ENCODE results near the gene OVCA2. TPM values are rescaled to one million over a fixed set of nuclear protein-coding genes. Genes with fewer than 3 reads are reported as not detected.

Gene OVCA2
- total RNA-seq, 1 experiment from 2014 or later = 24.6 TPM

DNA sequence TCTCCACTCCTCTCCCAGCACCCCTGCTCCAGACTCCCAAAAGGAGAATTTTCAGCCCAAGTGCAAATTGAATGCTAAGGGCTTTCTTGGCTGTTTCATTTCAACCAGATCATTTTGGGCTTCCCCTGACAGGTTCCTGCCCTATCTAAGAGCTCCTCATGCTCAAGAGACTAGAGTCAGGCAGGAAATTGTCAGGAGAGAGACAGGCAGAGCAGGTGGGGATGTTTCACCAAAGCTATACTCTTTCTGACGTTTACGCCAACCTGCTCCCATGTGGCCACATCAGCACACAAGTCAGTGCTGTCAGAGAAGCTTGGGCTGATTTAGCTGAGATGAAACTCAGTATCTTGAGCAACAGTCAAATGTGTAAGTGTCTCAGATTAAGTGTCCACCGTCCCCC is 44.5 kb downstream of the OVCA2 start:
- Histone ChIP-seq H3K27me3 (ENCODE audit: insufficient read depth, low read length) (no peaks in the 10 kb centered on the region), H3K4me2 (ENCODE audit: insufficient read depth, insufficient read length, low read length) (no peak overlapping the region), H3K4me1 (ENCODE audit: insufficient read depth, low read length) (peaks cover 5% of the 10 kb centered on the region; the same call in 1 of the 2 replicates), H3K23ac (ENCODE audit: insufficient read length, low read depth, low read length) (no peak overlapping the region), H2BK12ac (ENCODE audit: insufficient read length, low read depth, low read length) (no peak overlapping the region), H2AK5ac (ENCODE audit: insufficient read length, low read length) (no peak overlapping the region), H2AFZ (ENCODE audit: low read length) (no peak overlapping the region), H3K23me2 (ENCODE audit: insufficient read length, low read depth, low read length, poor library complexity, severe bottlenecking) (no peaks in the 10 kb centered on the region), H3K56ac (ENCODE audit: insufficient read length, low read depth, low read length) (no peak overlapping the region), H3K18ac (ENCODE audit: insufficient read length, low read depth, low read length) (no peak overlapping the region), H2BK20ac (ENCODE audit: low read depth, low read length, poor library complexity, severe bottlenecking) (no peak overlapping the region), H4K5ac (ENCODE audit: insufficient read length, low read depth, low read length) (no peak overlapping the region), H3K14ac (ENCODE audit: insufficient read depth, low read length) (no peak overlapping the region), H4K8ac (replicated peaks; ENCODE audit: insufficient read length, low read depth, low read length) (no peak overlapping the region), H2BK15ac (ENCODE audit: low read depth, low read length) (no peak overlapping the region), H4K91ac (ENCODE audit: insufficient read length, low read depth, low read length) (no peak overlapping the region), H3T11ph (ENCODE audit: low read length) (no peak overlapping the region), H3K79me1 (ENCODE audit: insufficient read depth, low read depth, low read length, poor library complexity, severe bottlenecking) (no peaks in the 10 kb centered on the region), H2BK5ac (ENCODE audit: insufficient read length, low read length) (no peak overlapping the region), H3K9ac (ENCODE audit: extremely low read depth, insufficient read length, low read length) (no peak overlapping the region), H3K9me3 (ENCODE audit: control insufficient read depth, low read depth, low read length) (no peaks in the 10 kb centered on the region), H2BK120ac (ENCODE audit: low read depth, low read length, poor library complexity, severe bottlenecking) (no peak overlapping the region), H3K79me2 (ENCODE audit: insufficient read depth, low read length) (no peaks in the 10 kb centered on the region), H3K27ac (ENCODE audit: insufficient read length, low read depth, low read length) (no peak overlapping the region), H4K20me1 (ENCODE audit: control insufficient read depth, insufficient read depth, insufficient read length) (no peaks in the 10 kb centered on the region), H3K4ac (ENCODE audit: low read depth, low read length) (no peak overlapping the region)
- Mint-ChIP-seq H3K4me1 (peaks cover 21 to 24% of the 10 kb centered on the region in 2 experiments), H3K27ac (peak overlapping the region in 1 of 3 experiments; percentile 72; a peak in 1 of 7 replicates), H3K9me3 (no peaks in the 10 kb centered on the region), H3K27me3 (ENCODE audit: low read depth) (no peaks in the 10 kb centered on the region; the same call in 1 of the 2 replicates), H3K4me3 (no peak overlapping the region), H3K36me3 (ENCODE audit: insufficient read depth in 1 of 3, low read depth in 3 of 3) (peaks cover 0 to 17% (median 5%) of the 10 kb centered on the region in 3 experiments; a peak in 4 of 7 replicates)
- DNase-seq = no peak
- TF ChIP-seq, protein P1, sequence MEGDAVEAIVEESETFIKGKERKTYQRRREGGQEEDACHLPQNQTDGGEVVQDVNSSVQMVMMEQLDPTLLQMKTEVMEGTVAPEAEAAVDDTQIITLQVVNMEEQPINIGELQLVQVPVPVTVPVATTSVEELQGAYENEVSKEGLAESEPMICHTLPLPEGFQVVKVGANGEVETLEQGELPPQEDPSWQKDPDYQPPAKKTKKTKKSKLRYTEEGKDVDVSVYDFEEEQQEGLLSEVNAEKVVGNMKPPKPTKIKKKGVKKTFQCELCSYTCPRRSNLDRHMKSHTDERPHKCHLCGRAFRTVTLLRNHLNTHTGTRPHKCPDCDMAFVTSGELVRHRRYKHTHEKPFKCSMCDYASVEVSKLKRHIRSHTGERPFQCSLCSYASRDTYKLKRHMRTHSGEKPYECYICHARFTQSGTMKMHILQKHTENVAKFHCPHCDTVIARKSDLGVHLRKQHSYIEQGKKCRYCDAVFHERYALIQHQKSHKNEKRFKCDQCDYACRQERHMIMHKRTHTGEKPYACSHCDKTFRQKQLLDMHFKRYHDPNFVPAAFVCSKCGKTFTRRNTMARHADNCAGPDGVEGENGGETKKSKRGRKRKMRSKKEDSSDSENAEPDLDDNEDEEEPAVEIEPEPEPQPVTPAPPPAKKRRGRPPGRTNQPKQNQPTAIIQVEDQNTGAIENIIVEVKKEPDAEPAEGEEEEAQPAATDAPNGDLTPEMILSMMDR (conservative IDR thresholded peaks at IDR 0.05) = no peak
- no CpG with 5 or more reads among the region's 3 CpGs for WGBS (ENCODE audit: extremely low coverage, insufficient read length, low lambda C conversion rate)

All from H9 (cell line).